GM12878 (cell line): ENCODE data around the gene ABHD2. TPM values are rescaled to one million over a fixed set of nuclear protein-coding genes. Genes with fewer than 3 reads are reported as not detected.
"Not testable (repeated sequence)": the region's sequence is repeated elsewhere in the genome, so short reads cannot be mapped to it uniquely, and the experiment has no call there.

ENCODE experiments used
- ATAC-seq: fragments of 200-7000 bp; cut with Tn5 transposase; 3 replicates; pipeline ENCODE4 v1.9.1; 2020; ENCODE audit warnings: mild to moderate bottlenecking, moderate library complexity
- BruUV-seq: library from RNA; stranded (reverse); fragments of 400-500 nt; replicated peaks from 2 replicates; lab custom pipeline; 2021; lab: Mats Ljungman, UMichigan
- CTCF ChIA-PET: fragments of 300-600 bp; sonication (Branson Sonifier 250); formaldehyde crosslinking; extraction: SDS; loops from one replicate; lab custom pipeline; 2021; ENCODE audit warnings: inconsistent platforms; lab: Yijun Ruan, JAX
- POLR2A ChIA-PET: fragments of 350-600 bp; formaldehyde crosslinking; extraction: SDS; loops from one replicate; lab custom pipeline; 2021; ENCODE audit warnings: inconsistent platforms; lab: Charles Lee
- RAD21 ChIA-PET: fragments of 300-600 bp; sonication (Branson Sonifier 250); formaldehyde crosslinking; loops from one replicate; lab custom pipeline; 2023; ENCODE audit warnings: antibody characterized with exemption; ENCODE audit not compliant: unreplicated experiment; lab: Charles Lee
- SMC1A ChIA-PET: fragments of 300-600 bp; sonication (Branson Sonifier 250); formaldehyde crosslinking; loops from one replicate; lab custom pipeline; 2023; ENCODE audit not compliant: unreplicated experiment, uncharacterized antibody; lab: Charles Lee
- DNase-seq: peaks from one replicate; pipeline ENCODE4 v3.0.0-alpha.2; 2011; ENCODE audit warnings: low read depth, low spot score
- FAIRE-seq: peaks from 3 replicates; lab custom pipeline; 2011; peaks lifted over from hg19 to GRCh38; lab: Jason Lieb, UNC
- H2AFZ ChIP-seq: 2 replicates; pipeline ENCODE4 v1.6.0; 2011; ENCODE audit warnings: low read depth, low read length, control low read depth; ENCODE audit not compliant: control insufficient read depth
- H3K27ac ChIP-seq: 2 replicates; pipeline ENCODE4 v1.5.1; 2011; ENCODE audit warnings: control low read depth; ENCODE audit not compliant: control insufficient read depth, insufficient read depth
- H3K27me3 ChIP-seq, 2 experiments: replicated peaks in 1 of 2; 2 replicates each; pipeline versions ENCODE4 v1.6.0 to v1.6.1; 2011; ENCODE audit warnings: low read length in 1 of 2; ENCODE audit not compliant: control insufficient read depth in 2 of 2, insufficient read depth in 2 of 2
- H3K36me3 ChIP-seq, 2 experiments: 2 replicates each; pipeline ENCODE4 v1.5.1; 2011; ENCODE audit warnings: low read length in 1 of 2; ENCODE audit not compliant: control insufficient read depth in 2 of 2, insufficient read depth in 2 of 2
- H3K4me1 ChIP-seq: 2 replicates; pipeline ENCODE4 v1.6.1; 2011; ENCODE audit warnings: mild to moderate bottlenecking, low read length, moderate library complexity, mixed read lengths; ENCODE audit not compliant: control insufficient read depth, insufficient read depth
- H3K4me2 ChIP-seq: 2 replicates; pipeline ENCODE4 v1.6.0; 2011; ENCODE audit warnings: control low read depth; ENCODE audit not compliant: control insufficient read depth, insufficient read depth
- H3K4me3 ChIP-seq: fragments of 200-600 bp; sonication (generic); 2 replicates; pipeline ENCODE4 v1.5.1; 2016
- H3K79me2 ChIP-seq: 2 replicates; pipeline ENCODE4 v1.6.0; 2011; ENCODE audit warnings: low read length; ENCODE audit not compliant: control insufficient read depth, insufficient read depth
- H3K9ac ChIP-seq: 2 replicates; pipeline ENCODE4 v1.8.0; 2011; ENCODE audit warnings: low read length, control low read depth, mixed read lengths; ENCODE audit not compliant: control insufficient read depth, insufficient read depth
- H3K9me3 ChIP-seq: replicated peaks from 3 replicates; pipeline ENCODE4 v1.5.1; 2011; ENCODE audit warnings: mild to moderate bottlenecking, low read length; ENCODE audit not compliant: control insufficient read depth, insufficient read depth
- H4K20me1 ChIP-seq: 2 replicates; pipeline ENCODE4 v1.6.0; 2011; ENCODE audit not compliant: control insufficient read depth, insufficient read depth
- CHD2 ChIP-seq: IDR thresholded peaks from 2 replicates; pipeline ENCODE4 v1.6.1; 2011; ENCODE audit warnings: low read depth, low read length, improper control_type of control experiment, borderline replicate concordance
- CREM ChIP-seq: IDR thresholded peaks from 2 replicates; pipeline ENCODE4 v1.6.1; 2014; ENCODE audit warnings: antibody characterized with exemption, low read depth
- FOXM1 ChIP-seq: IDR thresholded peaks from 2 replicates; pipeline ENCODE4 v1.6.1; 2012; ENCODE audit warnings: low read depth, mild to moderate bottlenecking, inconsistent platforms, low read length, moderate library complexity
- MEF2A ChIP-seq: IDR thresholded peaks from 2 replicates; pipeline ENCODE4 v1.6.1; 2011; ENCODE audit warnings: low read depth, mild to moderate bottlenecking, low read length, moderate library complexity; ENCODE audit not compliant: insufficient read depth
- NFXL1 ChIP-seq: fragments of 450-650 bp; IDR thresholded peaks from 2 replicates; pipeline ENCODE4 v1.6.1; 2017; ENCODE audit warnings: antibody characterized with exemption, mild to moderate bottlenecking, borderline replicate concordance
- SUPT20H ChIP-seq: IDR thresholded peaks from 2 replicates; pipeline ENCODE4 v1.6.1; 2011; ENCODE audit warnings: low read depth, mild to moderate bottlenecking, low read length, moderate library complexity, borderline replicate concordance; ENCODE audit not compliant: control insufficient read depth
- SUZ12 ChIP-seq: fragments of 200-600 bp; sonication (generic); IDR thresholded peaks from one replicate; pipeline ENCODE4 v1.6.1; 2018; ENCODE audit warnings: antibody characterized with exemption, mild to moderate bottlenecking; ENCODE audit not compliant: unreplicated experiment
- ZNF207 ChIP-seq: fragments of 450-650 bp; IDR thresholded peaks from 2 replicates; pipeline ENCODE4 v1.6.1; 2014; ENCODE audit warnings: antibody characterized with exemption, mild to moderate bottlenecking, borderline replicate concordance
- WGBS: methylation state at CpG from one replicate; pipeline ENCODE4 v1.1.6; 2016; ENCODE audit warnings: low lambda C conversion rate; ENCODE audit not compliant: insufficient replicate concordance, insufficient coverage; ENCODE audit errors: missing lambda C conversion rate; 5-methylcytosine and 5-hydroxymethylcytosine counted together
- in situ Hi-C: fragments of 300-500 bp; cut with MboI; formaldehyde crosslinking; loops from 9 replicates; pipeline ENCODE4 v1.14.3; 2018; ENCODE audit warnings: mixed read lengths
- intact Hi-C: fragments of 100-400 bp; cut with micrococcal nuclease; formaldehyde crosslinking; loops from one replicate; pipeline ENCODE4 v1.14.2; 2022; ENCODE audit not compliant: unreplicated experiment
- polyA plus RNA-seq, 11 experiments: library from polyadenylated mRNA; depleted of rRNA in 4 of 11; unstranded in 6 of 11; stranded (reverse) in 5 of 11; fragments of >200 nt; fragmentation: Nextera tagmentation in 4 of 11; fragmentation: Illumina TruSeq in 1 of 11; extraction: Ambion mirVana in 4 of 11; extraction: Trizol in 1 of 11; gene quantifications; 1 replicate in 1 of 11; 2 replicates in 10 of 11; pipeline versions ENCODE4 v1.2.1 to v1.2.3, GENCODE V29; 2011 to 2016; ENCODE audit warnings: inconsistent platforms in 2 of 11, missing spikeins in 2 of 11, low read depth in 1 of 11
- total RNA-seq, 4 experiments: library from RNA; depleted of rRNA in 3 of 4; stranded (reverse); fragments of >200 nt in 3 of 4; fragmentation: Illumina TruSeq in 1 of 4; extraction: Trizol in 1 of 4; gene quantifications; 2 replicates each; pipeline versions ENCODE4 v1.2.1 to v1.2.3, GENCODE V29; 2013 to 2021
- TF ChIP-seq, protein P1 (sequence below): IDR thresholded peaks from 2 replicates; pipeline ENCODE4 v1.6.1; 2011; ENCODE audit warnings: mild to moderate bottlenecking, low read depth, low read length, moderate library complexity; ENCODE audit not compliant: insufficient replicate concordance
- TF ChIP-seq, protein P2 (sequence below): IDR thresholded peaks from 2 replicates; pipeline ENCODE4 v1.6.1; 2012; ENCODE audit warnings: low read depth, low read length, improper control_type of control experiment
- TF ChIP-seq, protein P3 (sequence below): fragments of 450-650 bp; conservative IDR thresholded peaks from 2 replicates; pipeline ENCODE4 v1.6.1; 2017; ENCODE audit warnings: mild to moderate bottlenecking, moderate library complexity

Gene ABHD2
- total and polyA plus RNA-seq, 10 of the 15 experiments (the other 5 are each of a cell fraction or from before 2014, with no cell fraction given), result 1.2 to 33.6 (median 20.4) TPM

DNA sequence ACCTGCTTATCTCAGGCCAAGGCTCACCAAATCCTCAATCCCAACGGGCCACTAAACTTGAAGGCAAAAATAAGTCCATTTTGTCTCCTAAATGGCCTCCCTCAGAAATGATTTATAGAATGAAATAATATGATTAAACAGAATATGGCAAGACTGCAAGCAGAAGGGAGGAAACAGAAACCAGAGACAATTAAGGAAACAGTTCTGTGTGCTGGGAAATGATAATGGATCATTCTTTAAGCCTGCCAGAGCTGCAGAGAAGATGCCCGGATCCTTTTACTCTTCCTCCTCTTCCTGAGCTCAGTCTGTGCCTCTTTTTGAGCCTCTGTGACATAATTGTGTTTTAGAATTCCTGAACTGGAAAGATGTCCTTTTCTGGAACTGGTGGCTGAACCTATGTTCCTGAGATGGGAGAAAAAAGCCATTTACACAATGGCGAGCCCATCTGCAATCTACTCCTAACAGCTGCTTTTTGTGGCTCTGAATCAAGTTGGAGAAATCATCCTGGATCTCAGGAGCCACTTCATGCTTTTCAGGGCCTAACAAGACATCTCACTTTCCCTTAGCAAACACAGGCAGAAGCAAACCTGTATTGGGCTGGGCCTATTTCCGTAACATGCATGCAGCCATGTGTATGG lies 2.8 kb upstream of the ABHD2 start:
- peaks cover 5% of the 10 kb centered on the region; the same call in 1 of the 2 replicates for H3K79me2 ChIP-seq
- no peaks in the 10 kb centered on the region for H3K36me3 ChIP-seq
- RAD21 ChIA-PET, result no interaction called here
- no peak overlapping the region for H3K4me3 ChIP-seq
- H3K27ac ChIP-seq, result no peak overlapping the region
- no peaks in the 10 kb centered on the region for H4K20me1 ChIP-seq
- TF ChIP-seq CHD2 (no peak), FOXM1 (no peak), ZNF207 (no peak), CREM (no peak), MEF2A (no peak), SUPT20H (no peak), SUZ12 (no peak), NFXL1 (no peak)
- TF ChIP-seq, protein P1, sequence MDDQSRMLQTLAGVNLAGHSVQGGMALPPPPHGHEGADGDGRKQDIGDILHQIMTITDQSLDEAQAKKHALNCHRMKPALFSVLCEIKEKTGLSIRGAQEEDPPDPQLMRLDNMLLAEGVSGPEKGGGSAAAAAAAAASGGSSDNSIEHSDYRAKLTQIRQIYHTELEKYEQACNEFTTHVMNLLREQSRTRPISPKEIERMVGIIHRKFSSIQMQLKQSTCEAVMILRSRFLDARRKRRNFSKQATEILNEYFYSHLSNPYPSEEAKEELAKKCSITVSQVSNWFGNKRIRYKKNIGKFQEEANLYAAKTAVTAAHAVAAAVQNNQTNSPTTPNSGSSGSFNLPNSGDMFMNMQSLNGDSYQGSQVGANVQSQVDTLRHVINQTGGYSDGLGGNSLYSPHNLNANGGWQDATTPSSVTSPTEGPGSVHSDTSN, result no peak
- TF ChIP-seq, protein P2, sequence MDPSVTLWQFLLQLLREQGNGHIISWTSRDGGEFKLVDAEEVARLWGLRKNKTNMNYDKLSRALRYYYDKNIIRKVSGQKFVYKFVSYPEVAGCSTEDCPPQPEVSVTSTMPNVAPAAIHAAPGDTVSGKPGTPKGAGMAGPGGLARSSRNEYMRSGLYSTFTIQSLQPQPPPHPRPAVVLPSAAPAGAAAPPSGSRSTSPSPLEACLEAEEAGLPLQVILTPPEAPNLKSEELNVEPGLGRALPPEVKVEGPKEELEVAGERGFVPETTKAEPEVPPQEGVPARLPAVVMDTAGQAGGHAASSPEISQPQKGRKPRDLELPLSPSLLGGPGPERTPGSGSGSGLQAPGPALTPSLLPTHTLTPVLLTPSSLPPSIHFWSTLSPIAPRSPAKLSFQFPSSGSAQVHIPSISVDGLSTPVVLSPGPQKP, result no peak
- TF ChIP-seq, protein P3, sequence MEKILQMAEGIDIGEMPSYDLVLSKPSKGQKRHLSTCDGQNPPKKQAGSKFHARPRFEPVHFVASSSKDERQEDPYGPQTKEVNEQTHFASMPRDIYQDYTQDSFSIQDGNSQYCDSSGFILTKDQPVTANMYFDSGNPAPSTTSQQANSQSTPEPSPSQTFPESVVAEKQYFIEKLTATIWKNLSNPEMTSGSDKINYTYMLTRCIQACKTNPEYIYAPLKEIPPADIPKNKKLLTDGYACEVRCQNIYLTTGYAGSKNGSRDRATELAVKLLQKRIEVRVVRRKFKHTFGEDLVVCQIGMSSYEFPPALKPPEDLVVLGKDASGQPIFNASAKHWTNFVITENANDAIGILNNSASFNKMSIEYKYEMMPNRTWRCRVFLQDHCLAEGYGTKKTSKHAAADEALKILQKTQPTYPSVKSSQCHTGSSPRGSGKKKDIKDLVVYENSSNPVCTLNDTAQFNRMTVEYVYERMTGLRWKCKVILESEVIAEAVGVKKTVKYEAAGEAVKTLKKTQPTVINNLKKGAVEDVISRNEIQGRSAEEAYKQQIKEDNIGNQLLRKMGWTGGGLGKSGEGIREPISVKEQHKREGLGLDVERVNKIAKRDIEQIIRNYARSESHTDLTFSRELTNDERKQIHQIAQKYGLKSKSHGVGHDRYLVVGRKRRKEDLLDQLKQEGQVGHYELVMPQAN, result no peak
- ATAC-seq (no peak), DNase-seq (no peak), FAIRE-seq (no peak)
- no peaks in the 10 kb centered on the region for H3K9me3 ChIP-seq
- SMC1A ChIA-PET, result interaction anchor here (9.8 kb wide), 1 partner anchor 44 kb away, joined by 109 read pairs; no protein-coding TSS in a partner anchor
- in situ Hi-C loops (no loop called here), intact Hi-C loops (no loop called here)
- BruUV-seq, result no TSS peak
- H3K9ac ChIP-seq, result no peak overlapping the region
- POLR2A ChIA-PET, result no interaction called here
- H3K27me3 ChIP-seq, result no peaks in the 10 kb centered on the region
- 68% methylated on average over 4 of the region's 4 CpGs for WGBS
- no peak overlapping the region for H3K4me2 ChIP-seq
- H2AFZ ChIP-seq, result no peak overlapping the region
- CTCF ChIA-PET, result interaction anchor here (1.1 to 9.5 kb wide), 2 partner anchors 28 to 44 kb away, joined by 4 to 147 read pairs; no protein-coding TSS in a partner anchor
- no peaks in the 10 kb centered on the region; the same call in 1 of the 2 replicates for H3K4me1 ChIP-seq

DNA sequence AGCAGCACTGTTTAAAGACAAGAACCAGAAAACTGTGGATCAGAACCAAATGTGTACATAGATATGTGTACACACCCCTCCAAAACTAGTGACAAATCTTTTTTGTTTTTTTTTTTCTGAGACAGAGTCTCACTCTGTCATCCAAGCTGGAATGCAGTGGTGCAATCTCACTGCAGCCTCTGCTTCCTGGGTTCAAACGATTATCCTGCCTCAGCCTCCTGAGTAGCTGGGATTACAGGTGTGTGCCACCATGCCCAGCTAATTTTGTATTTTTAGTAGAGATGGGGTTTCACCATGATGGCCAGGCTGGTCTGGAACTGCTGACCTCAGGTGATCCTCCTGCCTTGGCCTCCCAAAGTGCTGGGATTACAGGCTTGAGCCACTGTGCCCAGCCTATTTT lies 2.3 kb upstream of the ABHD2 start:
- H4K20me1 ChIP-seq, ATAC-seq, BruUV-seq, H3K79me2 ChIP-seq, DNase-seq, H3K9ac ChIP-seq, intact Hi-C loops, H3K36me3 ChIP-seq, H3K4me3 ChIP-seq, H3K4me2 ChIP-seq, H3K27ac ChIP-seq, H2AFZ ChIP-seq, in situ Hi-C loops, H3K27me3 ChIP-seq, H3K9me3 ChIP-seq, FAIRE-seq, H3K4me1 ChIP-seq: not testable (repeated sequence)
- ChIA-PET RAD21 (interaction anchor here (7.7 kb wide), 1 partner anchor 43 kb away, joined by 77 read pairs; no protein-coding TSS in a partner anchor), SMC1A (interaction anchor here (0.7 to 9.8 kb wide), 4 partner anchors 15 to 44 kb away, joined by 3 to 123 read pairs (median 111); no protein-coding TSS in a partner anchor), CTCF (interaction anchor here (0.7 to 9.5 kb wide), 7 partner anchors 13 to 92 kb away, joined by 3 to 147 read pairs (median 29); no protein-coding TSS in a partner anchor), POLR2A (interaction anchor here (7.2 kb wide), 1 partner anchor 15 kb away, joined by 122 read pairs; no protein-coding TSS in a partner anchor)
- WGBS, result 0% methylated on average over 1 of the region's 1 CpG
